GM19324 (cell line): ENCODE measurements around the gene MEOX2.

ENCODE experiments used
- ATAC-seq: cut with Tn5 transposase; IDR thresholded peaks from one replicate; pipeline ENCODE4 v1.9.1; 2021; ENCODE audit warnings: mild to moderate bottlenecking, moderate library complexity; ENCODE audit not compliant: unreplicated experiment, low FRiP score

The MEOX2 gene

GRCh38 chr7:15567652-15568051 is 118.8 kb downstream of the MEOX2 start:
- ATAC-seq = no peak

GRCh38 chr7:15567036-15567435 is 119.4 kb downstream of the MEOX2 start:
- ATAC-seq = no peak

- no peak for ATAC-seq
Measured at GRCh38 chr7:15566476-15566875, 120.0 kb downstream of the MEOX2 start.

- ATAC-seq = no peak
Measured at GRCh38 chr7:15561835-15562234, 124.6 kb downstream of the MEOX2 start, which contains the start of gene AGMO. AGMO (minus strand) TSS chr7:15562015.
